ENCODE measurements around the gene SPAG4. TPM values are rescaled to one million over a fixed set of nuclear protein-coding genes. Genes with fewer than 3 reads are reported as not detected.

The SPAG4 gene
- total RNA-seq, 2 experiments from 2014 or later = 2.6 to 5.0 TPM

- Mint-ChIP-seq H3K4me3 (no peak overlapping the region), H3K27me3 (ENCODE audit: low read depth) (peaks cover 2% of the 10 kb centered on the region), H3K4me1 (ENCODE audit: low read depth) (no peaks in the 10 kb centered on the region), H3K27ac (no peak overlapping the region), H3K36me3 (ENCODE audit: low read depth) (no peaks in the 10 kb centered on the region), H3K9me3 (ENCODE audit: insufficient read depth) (no peaks in the 10 kb centered on the region)
- DNase-seq (no peak), ATAC-seq (no peak)
- CTCF ChIA-PET = no interaction called here
- POLR2A ChIA-PET = no interaction called here
Measured at GRCh38 chr20:35586751-35587425, 28.7 kb upstream of the SPAG4 start.

- ChIA-PET CTCF (no interaction called here), POLR2A (interaction anchor here (0.5 kb wide), 1 partner anchor 105 kb away, joined by 8 read pairs; no protein-coding TSS in a partner anchor)
- DNase-seq = no peak
- Mint-ChIP-seq H3K36me3 (ENCODE audit: low read depth) (no peaks in the 10 kb centered on the region), H3K27me3 (ENCODE audit: low read depth) (peaks cover 4% of the 10 kb centered on the region), H3K27ac (no peak overlapping the region), H3K4me1 (ENCODE audit: low read depth) (no peaks in the 10 kb centered on the region), H3K4me3 (no peak overlapping the region), H3K9me3 (ENCODE audit: insufficient read depth) (no peaks in the 10 kb centered on the region)
- no peak for ATAC-seq
Measured at GRCh38 chr20:35587436-35587835, 28.2 kb upstream of the SPAG4 start.

- Mint-ChIP-seq H3K27ac (no peak overlapping the region), H3K9me3 (ENCODE audit: insufficient read depth) (no peaks in the 10 kb centered on the region), H3K27me3 (ENCODE audit: low read depth) (peaks cover 7% of the 10 kb centered on the region), H3K4me3 (no peak overlapping the region), H3K36me3 (ENCODE audit: low read depth) (no peaks in the 10 kb centered on the region), H3K4me1 (ENCODE audit: low read depth) (no peaks in the 10 kb centered on the region)
- POLR2A ChIA-PET = no interaction called here
- ATAC-seq (no peak), DNase-seq (no peak)
- CTCF ChIA-PET = no interaction called here
Measured at GRCh38 chr20:35588397-35588796, 27.2 kb upstream of the SPAG4 start.

GRCh38 chr20:35592339-35592974, 23.2 kb upstream of the SPAG4 start:
- DNase-seq (no peak), ATAC-seq (no peak)
- no peaks in the 10 kb centered on the region for H3K4me1 Mint-ChIP-seq (ENCODE audit: low read depth)
- CTCF ChIA-PET = interaction anchor here (0.8 to 1.0 kb wide), 2 partner anchors 9 to 131 kb away, joined by 3 to 4 read pairs; no protein-coding TSS in a partner anchor
- peaks cover 20% of the 10 kb centered on the region for H3K27me3 Mint-ChIP-seq (ENCODE audit: low read depth)
- POLR2A ChIA-PET = no interaction called here
- H3K36me3 Mint-ChIP-seq (ENCODE audit: low read depth) = no peaks in the 10 kb centered on the region
- no peak overlapping the region for H3K27ac Mint-ChIP-seq
- H3K4me3 Mint-ChIP-seq = no peak overlapping the region
- H3K9me3 Mint-ChIP-seq (ENCODE audit: insufficient read depth) = no peaks in the 10 kb centered on the region

- CTCF ChIA-PET = interaction anchor here (1.6 kb wide), 1 partner anchor 289 kb away, joined by 3 read pairs; no protein-coding TSS in a partner anchor
- no peak overlapping the region for H3K4me3 Mint-ChIP-seq
- POLR2A ChIA-PET = no interaction called here
- no peaks in the 10 kb centered on the region for H3K36me3 Mint-ChIP-seq (ENCODE audit: low read depth)
- H3K4me1 Mint-ChIP-seq (ENCODE audit: low read depth) = no peaks in the 10 kb centered on the region
- DNase-seq (no peak), ATAC-seq (no peak)
- no peaks in the 10 kb centered on the region for H3K9me3 Mint-ChIP-seq (ENCODE audit: insufficient read depth)
- no peak overlapping the region for H3K27ac Mint-ChIP-seq
- H3K27me3 Mint-ChIP-seq (ENCODE audit: low read depth) = peaks cover 42% of the 10 kb centered on the region
Measured at GRCh38 chr20:35595456-35595855, 20.2 kb upstream of the SPAG4 start.

GRCh38 chr20:35595901-35596300, 19.7 kb upstream of the SPAG4 start:
- H3K36me3 Mint-ChIP-seq (ENCODE audit: low read depth) = no peaks in the 10 kb centered on the region
- H3K4me1 Mint-ChIP-seq (ENCODE audit: low read depth) = peaks cover 3% of the 10 kb centered on the region
- peaks cover 47% of the 10 kb centered on the region for H3K27me3 Mint-ChIP-seq (ENCODE audit: low read depth)
- ATAC-seq (no peak), DNase-seq (no peak)
- no peaks in the 10 kb centered on the region for H3K9me3 Mint-ChIP-seq (ENCODE audit: insufficient read depth)
- ChIA-PET POLR2A (no interaction called here), CTCF (interaction anchor here (1.6 kb wide), 1 partner anchor 288 kb away, joined by 3 read pairs; no protein-coding TSS in a partner anchor)
- H3K4me3 Mint-ChIP-seq = no peak overlapping the region
- no peak overlapping the region for H3K27ac Mint-ChIP-seq

GRCh38 chr20:35597186-35597585, 18.4 kb upstream of the SPAG4 start:
- ATAC-seq (no peak), DNase-seq (no peak)
- no peak overlapping the region for H3K27ac Mint-ChIP-seq
- ChIA-PET CTCF (interaction anchor here (0.6 kb wide), 1 partner anchor 299 kb away, joined by 3 read pairs; no protein-coding TSS in a partner anchor), POLR2A (interaction anchor here (2.1 kb wide), 1 partner anchor 19 kb away, joined by 5 read pairs; the partner anchor contains the start of gene SPAG4)
- no peaks in the 10 kb centered on the region for H3K9me3 Mint-ChIP-seq (ENCODE audit: insufficient read depth)
- H3K4me3 Mint-ChIP-seq = no peak overlapping the region
- no peaks in the 10 kb centered on the region for H3K36me3 Mint-ChIP-seq (ENCODE audit: low read depth)
- peaks cover 55% of the 10 kb centered on the region for H3K27me3 Mint-ChIP-seq (ENCODE audit: low read depth)
- peaks cover 10% of the 10 kb centered on the region for H3K4me1 Mint-ChIP-seq (ENCODE audit: low read depth)

- Mint-ChIP-seq H3K27me3 (ENCODE audit: low read depth) (peaks cover 62% of the 10 kb centered on the region), H3K4me3 (no peak overlapping the region), H3K9me3 (ENCODE audit: insufficient read depth) (no peaks in the 10 kb centered on the region), H3K36me3 (ENCODE audit: low read depth) (no peaks in the 10 kb centered on the region), H3K4me1 (ENCODE audit: low read depth) (peaks cover 10% of the 10 kb centered on the region), H3K27ac (no peak overlapping the region)
- no peak for DNase-seq
- CTCF ChIA-PET = no interaction called here
- POLR2A ChIA-PET = interaction anchor here (1.4 to 2.1 kb wide), 2 partner anchors 12 to 107 kb away, joined by 5 to 6 read pairs; no protein-coding TSS in a partner anchor
- ATAC-seq = no peak
Measured at GRCh38 chr20:35598476-35598875, 17.2 kb upstream of the SPAG4 start.

- H3K27ac Mint-ChIP-seq = no peak overlapping the region
- H3K27me3 Mint-ChIP-seq (ENCODE audit: low read depth) = peaks cover 62% of the 10 kb centered on the region
- no peaks in the 10 kb centered on the region for H3K36me3 Mint-ChIP-seq (ENCODE audit: low read depth)
- H3K4me3 Mint-ChIP-seq = no peak overlapping the region
- peaks cover 10% of the 10 kb centered on the region for H3K4me1 Mint-ChIP-seq (ENCODE audit: low read depth)
- no peaks in the 10 kb centered on the region for H3K9me3 Mint-ChIP-seq (ENCODE audit: insufficient read depth)
- ATAC-seq (no peak), DNase-seq (no peak)
- ChIA-PET CTCF (no interaction called here), POLR2A (interaction anchor here (1.4 to 2.1 kb wide), 2 partner anchors 11 to 108 kb away, joined by 5 to 6 read pairs; no protein-coding TSS in a partner anchor)
Measured at GRCh38 chr20:35598899-35599775, 16.5 kb upstream of the SPAG4 start.

GRCh38 chr20:35599776-35600120, 15.9 kb upstream of the SPAG4 start:
- H3K4me3 Mint-ChIP-seq = no peak overlapping the region
- no peak overlapping the region for H3K27ac Mint-ChIP-seq
- peaks cover 10% of the 10 kb centered on the region for H3K4me1 Mint-ChIP-seq (ENCODE audit: low read depth)
- ChIA-PET POLR2A (interaction anchor here (1.4 to 2.1 kb wide), 2 partner anchors 11 to 109 kb away, joined by 5 to 6 read pairs; no protein-coding TSS in a partner anchor), CTCF (interaction anchor here (2.1 kb wide), 1 partner anchor 136 kb away, joined by 9 read pairs; no protein-coding TSS in a partner anchor)
- DNase-seq = no peak
- peaks cover 59% of the 10 kb centered on the region for H3K27me3 Mint-ChIP-seq (ENCODE audit: low read depth)
- no peaks in the 10 kb centered on the region for H3K36me3 Mint-ChIP-seq (ENCODE audit: low read depth)
- ATAC-seq = no peak
- no peaks in the 10 kb centered on the region for H3K9me3 Mint-ChIP-seq (ENCODE audit: insufficient read depth)

- ATAC-seq = no peak
- peaks cover 60% of the 10 kb centered on the region for H3K27me3 Mint-ChIP-seq (ENCODE audit: low read depth)
- CTCF ChIA-PET = interaction anchor here (0.9 to 5.3 kb wide), 7 partner anchors 9 to 354 kb away, joined by 3 to 43 read pairs (median 8); partner anchors contain the start of gene SCAND1
Measured at GRCh38 chr20:35600176-35600992, 15.2 kb upstream of the SPAG4 start.

More at GRCh38 chr20:35600176-35600992, 15.2 kb upstream of the SPAG4 start:
- Mint-ChIP-seq H3K27ac (no peak overlapping the region), H3K9me3 (ENCODE audit: insufficient read depth) (no peaks in the 10 kb centered on the region), H3K4me3 (peak overlapping the region; percentile 67), H3K4me1 (ENCODE audit: low read depth) (peaks cover 10% of the 10 kb centered on the region), H3K36me3 (ENCODE audit: low read depth) (no peaks in the 10 kb centered on the region)
- no peak for DNase-seq
- POLR2A ChIA-PET = interaction anchor here (0.9 to 2.1 kb wide), 3 partner anchors 10 to 63 kb away, joined by 3 to 6 read pairs (median 4); partner anchors contain the start of gene SPAG4

Measured in activated CD8-positive, alpha-beta T cell treated with anti-CD3 and anti-CD28 coated beads, Interleukin-2, amount 10 ng/mL, durations not matched to agents 7 days and 5 days (primary cell).